Myocyte (in vitro differentiated cells): ENCODE data around the gene CLTCL1. TPM values are rescaled to one million over a fixed set of nuclear protein-coding genes. Genes with fewer than 3 reads are reported as not detected.
"Not testable (repeated sequence)": the region's sequence is repeated elsewhere in the genome, so short reads cannot be mapped to it uniquely, and the experiment has no call there.

Experiments
- DNase-seq: peaks from one replicate; pipeline ENCODE4 v3.0.0-alpha.2; 2012; ENCODE audit warnings: low read depth
- total RNA-seq: library from RNA; depleted of rRNA; stranded (reverse); fragments of >200 nt; gene quantifications from 2 replicates; pipeline ENCODE4 v1.2.3, GENCODE V29; 2014

Gene CLTCL1
- total RNA-seq, 1 donor from 2014 or later: 46.2 TPM

DNA sequence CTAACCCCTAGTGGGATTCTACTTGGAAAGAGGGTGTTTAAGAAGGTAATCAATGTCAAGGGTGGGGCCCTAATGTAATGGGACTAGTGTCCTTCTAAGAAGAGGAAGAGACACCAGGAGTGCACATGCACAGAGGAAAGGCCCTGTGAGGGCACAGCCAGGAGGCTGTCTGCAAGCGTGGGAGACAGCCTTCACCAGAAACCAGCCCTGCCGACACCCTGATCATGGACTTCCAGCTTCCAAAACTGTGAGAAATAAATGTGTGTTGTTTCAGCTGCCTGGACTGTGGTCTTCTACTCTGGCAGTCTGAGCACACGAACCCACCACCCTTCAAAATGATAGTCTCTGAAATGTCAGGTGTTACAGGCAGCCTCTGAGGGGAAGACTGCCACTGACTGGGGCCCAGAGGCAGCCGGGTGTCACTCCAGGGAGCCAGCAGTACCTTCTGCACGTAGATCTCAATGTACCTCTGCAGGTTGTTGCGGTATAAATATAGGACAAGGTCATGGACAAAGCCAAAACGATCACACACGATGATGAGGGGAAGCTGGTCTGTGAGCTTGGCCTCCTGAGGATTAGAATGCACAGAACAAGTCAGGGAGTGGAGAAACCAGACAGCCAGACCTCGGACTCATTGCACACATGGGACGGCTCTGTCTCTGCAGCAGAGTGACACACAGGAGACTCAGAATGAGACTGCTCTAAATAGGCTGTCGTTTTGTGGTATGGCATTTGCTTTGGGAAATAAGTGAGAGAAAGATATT, 69.1 kb downstream of the CLTCL1 start:
- DNase-seq: no peak

DNA sequence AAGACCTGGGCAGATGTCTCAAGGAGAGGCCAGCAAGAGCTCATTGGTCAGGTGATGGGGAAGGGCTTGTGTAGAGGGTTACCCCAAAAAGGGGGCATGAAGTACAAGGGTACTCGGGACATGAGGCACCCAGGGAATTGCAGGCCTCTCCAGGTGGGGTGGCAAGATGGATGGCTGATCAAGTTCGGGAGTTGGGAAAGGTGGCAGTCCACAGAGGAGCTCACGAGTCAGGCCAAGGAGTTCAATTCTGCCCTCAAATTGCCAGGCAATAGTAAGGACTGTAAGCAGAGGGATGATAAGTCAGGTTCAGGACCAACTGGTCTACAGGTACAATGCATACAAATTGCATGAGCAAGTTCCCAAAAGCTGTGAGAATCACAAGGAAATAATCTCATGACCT, 70.7 kb downstream of the CLTCL1 start:
- no peak for DNase-seq

DNA sequence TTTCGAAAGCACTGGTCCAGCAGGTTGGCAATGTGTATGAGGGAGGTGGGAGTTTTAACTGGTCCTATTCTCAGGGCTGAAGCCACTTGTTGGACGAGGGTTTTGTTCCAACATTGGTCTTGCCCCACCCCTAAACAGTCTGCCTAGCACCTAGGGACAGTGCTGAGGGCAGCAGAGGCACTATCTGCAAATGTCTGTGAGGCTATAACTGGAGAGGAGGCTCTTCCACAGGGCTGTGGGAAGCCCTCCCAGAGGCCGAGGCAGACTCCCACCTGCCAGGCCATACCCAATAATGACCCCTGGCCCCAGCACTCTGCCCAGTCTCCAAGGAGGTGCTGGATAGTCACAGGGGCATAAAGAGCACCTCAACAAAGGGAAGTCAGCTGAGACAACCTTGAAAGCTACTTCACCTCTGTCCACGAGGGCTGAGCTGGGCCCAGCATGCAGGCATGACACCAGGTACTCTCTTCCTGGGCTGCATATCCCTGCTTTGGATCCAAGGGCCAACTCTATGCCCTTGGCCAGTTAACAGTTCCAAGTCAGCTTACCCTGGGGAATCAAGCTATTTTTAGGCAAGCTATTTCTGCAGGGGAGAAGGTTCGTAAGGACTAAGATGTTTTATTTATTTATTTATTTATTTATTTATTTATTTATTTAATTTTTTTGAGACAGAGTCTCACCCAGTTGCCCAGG, 72.8 kb downstream of the CLTCL1 start:
- peak; percentile 43 for DNase-seq

DNA sequence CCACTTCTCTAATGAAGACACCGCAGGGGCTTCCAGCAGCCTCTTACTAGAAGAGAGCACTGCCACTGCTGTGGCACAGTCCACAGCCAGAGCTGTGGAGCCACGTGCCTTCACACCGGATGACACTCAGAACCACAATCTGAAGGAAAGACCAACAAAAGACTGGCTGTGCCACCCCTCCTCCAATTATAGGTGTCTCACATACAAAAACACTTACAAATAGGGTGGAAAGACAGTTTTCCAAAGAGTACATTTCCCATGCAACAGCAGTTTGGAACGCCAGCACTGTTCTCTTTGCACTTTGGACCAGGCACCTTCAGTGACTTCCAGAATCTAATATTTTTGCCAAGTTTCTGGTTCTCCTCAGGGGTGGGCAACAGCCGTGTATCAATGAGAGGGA, 74.9 kb downstream of the CLTCL1 start:
- DNase-seq: no peak

DNA sequence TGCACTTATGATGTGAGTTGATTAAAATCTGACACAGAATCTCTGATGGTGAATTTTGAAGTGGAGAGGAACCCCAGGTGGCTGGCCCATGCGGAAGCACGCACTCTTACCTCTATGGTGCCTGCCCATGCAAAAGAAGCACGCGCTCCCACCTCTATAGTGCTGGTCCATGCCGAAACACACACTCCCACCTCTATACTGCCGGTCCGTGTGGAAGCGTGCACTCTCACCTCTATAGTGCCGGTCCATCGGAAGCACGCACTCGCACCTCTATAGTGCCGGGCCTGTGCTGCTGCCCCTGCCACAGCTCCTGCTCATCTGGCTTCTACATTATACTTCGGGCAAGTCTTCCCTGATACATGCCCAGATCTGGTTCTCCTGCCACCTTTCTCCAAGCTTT, 76.2 kb downstream of the CLTCL1 start:
- no peak for DNase-seq

DNA sequence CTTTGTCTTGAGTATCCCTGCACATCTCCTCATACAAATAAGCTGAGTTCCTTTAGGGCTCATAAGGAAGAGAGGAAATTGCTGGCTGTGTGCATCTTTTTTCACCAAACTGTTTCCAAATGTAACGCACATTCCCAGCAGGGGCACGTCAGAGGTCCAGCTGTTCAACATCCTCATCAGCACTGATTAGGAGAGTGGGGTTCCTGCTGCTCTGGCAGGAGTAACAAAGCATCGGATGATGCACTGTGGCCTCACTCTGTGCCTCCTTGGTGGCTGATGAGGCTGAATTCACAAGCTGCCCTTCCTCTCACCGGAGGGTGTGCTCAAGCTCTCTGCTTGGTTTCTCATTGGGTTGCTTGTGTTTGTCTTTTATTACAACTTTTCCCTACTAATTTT, 77.4 kb downstream of the CLTCL1 start:
- DNase-seq: no peak

DNA sequence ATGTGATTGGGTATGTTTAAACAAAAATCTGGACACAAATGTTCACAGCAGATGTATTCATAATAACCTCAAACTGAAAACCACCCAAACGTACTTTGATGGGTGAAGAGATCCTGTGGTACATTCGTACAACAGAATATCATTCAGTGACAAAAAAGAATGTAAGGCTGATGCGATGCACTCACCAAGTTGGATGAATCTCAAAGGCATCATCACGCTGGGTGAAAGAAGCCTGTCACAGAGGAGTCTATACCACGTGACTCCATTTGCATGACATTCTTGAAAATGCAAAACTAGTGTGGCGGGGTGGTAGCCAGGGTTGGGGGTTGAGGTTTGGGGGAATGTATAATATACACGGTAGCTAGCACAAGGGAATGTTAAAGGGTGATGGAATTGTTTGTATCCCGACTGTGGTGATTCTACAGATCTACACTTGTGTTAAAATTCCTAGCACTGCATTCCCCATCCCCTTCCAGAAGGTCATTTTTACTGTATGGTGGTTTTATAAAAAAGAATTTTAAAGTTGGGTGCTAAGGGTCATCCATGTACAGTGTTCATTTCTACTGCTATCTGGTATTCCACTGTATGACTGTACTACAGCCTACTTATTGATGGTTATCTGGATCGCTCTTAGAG, 78.0 kb downstream of the CLTCL1 start:
- no peak for DNase-seq

DNA sequence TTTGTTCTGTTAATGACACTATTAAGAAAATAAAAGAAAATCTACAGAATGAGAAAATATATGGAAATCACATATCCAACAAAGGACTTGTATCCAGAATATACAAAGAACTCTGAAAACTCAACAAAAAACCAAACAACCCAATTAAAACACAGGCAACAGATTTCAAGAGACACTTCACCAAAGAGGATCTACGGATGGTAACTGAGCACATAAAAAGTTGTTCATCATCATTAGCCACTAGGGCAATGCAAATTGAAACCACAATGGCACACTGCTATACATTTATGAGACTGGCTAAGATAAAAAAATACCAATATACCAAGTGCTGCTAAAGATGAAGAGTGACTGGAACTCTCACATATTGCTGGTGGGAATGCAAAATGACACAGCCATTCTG, 78.5 kb downstream of the CLTCL1 start:
- DNase-seq: no peak

DNA sequence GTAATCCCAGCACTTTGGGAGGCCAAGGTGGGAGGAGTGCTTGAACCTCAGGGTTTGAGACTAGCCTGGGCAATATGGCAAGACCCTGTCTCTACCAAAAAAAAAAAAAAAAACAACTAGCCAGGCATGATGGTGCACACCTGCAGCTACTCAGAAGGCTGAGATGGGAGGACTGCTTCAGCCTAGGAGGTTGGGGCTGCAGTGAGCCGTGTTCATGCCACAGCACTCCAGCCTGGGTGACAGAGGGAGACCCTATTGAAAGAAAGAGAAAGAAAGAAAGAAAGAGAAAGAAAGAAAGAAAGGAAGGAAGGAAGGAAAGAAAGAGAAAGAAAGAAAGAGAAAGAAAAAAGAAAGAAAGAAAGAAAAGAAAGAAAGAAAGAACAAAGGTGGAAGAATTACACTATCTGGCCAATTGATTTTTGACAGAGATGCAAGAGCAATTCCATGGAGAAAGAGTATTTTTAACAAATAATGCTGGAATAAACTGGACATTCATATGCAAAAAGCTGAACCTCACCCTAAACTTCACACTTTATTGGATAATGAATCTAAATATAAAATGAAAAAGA, 79.1 kb downstream of the CLTCL1 start:
- no peak for DNase-seq

DNA sequence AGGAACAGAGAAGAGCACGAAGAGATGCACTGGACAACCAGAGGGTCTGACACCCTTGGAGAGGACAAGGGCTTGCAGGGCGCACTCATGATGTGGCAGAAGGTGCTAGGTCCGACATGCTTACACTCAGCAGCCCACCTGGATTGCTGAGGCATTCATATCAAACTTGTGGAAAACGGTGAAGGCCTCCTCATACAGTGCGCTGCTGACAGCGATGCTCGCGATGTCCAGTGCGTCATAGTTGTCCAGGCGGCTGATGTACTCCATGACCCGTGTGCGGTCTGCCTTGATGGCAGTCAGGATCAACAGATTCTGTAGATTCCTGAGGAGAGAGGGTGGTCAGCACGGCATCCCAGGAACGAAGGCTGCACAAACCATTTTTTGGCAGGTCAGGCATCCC, 81.3 kb downstream of the CLTCL1 start:
- DNase-seq: no peak

DNA sequence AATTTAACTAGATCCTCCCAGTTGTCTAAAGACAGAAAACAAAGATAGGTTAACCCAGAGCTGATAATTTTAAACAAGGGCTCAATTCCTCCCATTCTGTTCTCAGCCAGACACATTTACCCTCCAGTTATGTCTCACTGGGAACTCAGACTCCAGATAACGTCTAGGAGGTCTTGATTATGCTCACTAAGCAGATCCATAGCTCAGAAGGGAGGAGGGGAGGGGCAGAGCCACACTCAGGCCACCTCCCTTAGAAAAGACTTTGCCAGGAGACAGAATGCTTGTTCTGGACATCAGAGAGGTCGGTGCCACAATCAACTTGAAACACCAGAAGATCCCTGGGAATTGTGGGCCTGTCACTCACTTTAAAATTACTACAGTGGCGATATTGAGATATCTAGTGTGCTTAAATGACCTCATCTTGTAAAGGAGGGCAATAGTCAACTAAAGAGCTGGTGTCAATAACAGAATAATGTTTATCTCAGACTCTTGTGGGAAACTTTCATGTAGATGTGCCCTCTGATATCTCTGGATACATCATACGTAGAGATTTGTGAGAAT, 83.2 kb downstream of the CLTCL1 start:
- no peak for DNase-seq

DNA sequence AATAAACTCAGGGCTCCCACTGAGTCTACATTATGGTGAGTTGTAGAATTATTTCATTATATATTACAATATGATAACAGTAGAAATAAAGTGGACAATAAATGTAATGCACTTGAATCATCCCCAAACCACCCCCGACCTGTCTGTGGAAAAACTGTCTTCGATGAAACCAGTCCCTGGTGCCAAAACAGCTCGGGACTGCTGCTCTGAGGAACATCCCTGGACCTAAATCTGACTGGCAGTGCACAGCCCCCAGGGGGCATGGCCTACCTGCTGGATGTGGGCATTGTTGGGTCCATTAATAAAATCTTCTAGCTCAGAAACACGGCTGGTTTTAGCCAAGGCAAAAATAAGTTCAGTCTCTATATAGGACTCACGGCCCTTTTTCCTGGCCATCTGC, 83.6 kb downstream of the CLTCL1 start:
- DNase-seq: no peak

DNA sequence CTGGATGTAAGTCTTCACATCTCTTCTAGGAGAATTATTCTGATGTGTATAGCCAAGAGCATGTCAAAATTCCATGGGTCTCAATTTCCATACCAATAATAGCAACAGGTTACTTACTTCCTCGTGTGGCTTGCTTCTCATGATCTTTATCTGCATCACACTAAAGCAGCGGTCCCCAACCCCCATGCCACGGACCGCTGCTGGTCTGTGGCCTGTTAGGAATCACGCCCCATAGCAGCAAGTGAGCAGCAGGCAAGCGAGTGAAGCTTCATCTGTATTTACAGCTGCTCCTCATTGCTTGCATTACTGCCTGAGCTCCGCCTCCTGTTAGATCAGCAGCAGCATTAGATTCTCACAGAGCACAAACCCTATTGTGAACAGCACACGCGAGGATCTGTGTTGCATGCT, 84.1 kb downstream of the CLTCL1 start:
- DNase-seq: no peak

DNA sequence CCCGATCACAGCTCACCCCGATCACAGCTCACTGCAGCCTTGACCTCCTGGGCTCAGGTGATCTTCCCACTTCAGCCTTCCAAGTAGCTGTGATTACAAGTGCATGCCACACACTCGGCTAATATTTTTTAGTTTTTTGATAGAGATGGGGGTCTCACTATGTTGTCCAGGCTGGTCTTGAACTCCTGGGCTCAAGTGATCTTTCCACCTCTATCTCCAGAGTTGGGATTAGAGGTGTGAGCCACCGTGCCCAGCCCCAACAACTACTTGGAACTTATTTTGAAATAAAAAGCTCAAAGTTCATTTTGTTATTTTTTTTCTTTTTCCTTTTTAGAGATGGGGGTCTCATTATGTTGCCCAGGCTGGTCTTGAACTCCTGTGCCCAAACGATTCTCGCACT, 85.2 kb downstream of the CLTCL1 start:
- DNase-seq: no peak

DNA sequence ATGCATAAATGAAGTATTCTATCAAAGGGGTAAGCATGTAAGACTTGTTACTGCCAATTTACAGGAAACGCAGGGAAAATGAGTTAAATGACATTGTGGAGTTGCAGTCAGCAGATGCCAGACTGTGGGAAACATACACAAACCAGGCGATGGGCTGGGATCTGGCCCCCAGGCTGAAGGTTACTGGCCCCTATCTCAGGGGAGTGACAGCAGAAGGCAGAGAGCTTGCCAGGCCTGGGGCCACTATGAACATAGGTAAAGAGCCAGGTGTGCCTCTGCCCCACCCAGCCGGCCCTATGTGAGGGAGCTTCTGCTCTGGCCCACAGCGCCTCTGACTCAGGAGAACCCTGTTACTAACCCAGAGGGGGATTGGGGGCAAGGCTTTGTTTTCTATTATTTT, 86.9 kb downstream of the CLTCL1 start:
- DNase-seq: no peak

DNA sequence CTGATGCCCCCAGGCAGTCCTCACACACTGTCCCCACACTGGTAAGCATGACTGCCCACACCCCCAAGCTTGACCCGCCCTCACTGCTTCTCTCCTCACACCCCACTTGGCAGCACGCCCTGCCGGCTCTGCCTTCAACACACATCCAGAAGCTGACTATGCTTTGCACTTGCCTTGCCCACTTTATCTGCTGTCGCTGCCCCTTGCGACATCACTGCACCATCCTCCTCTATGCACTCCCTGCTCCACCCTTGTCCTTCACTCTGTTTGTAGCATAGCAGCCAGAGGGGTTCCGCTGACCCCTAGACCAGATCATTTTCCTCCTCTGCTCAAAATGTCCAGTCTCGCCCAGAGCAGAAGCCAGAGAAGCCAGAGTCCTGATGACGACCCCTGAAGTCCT, 87.7 kb downstream of the CLTCL1 start:
- no peak for DNase-seq

DNA sequence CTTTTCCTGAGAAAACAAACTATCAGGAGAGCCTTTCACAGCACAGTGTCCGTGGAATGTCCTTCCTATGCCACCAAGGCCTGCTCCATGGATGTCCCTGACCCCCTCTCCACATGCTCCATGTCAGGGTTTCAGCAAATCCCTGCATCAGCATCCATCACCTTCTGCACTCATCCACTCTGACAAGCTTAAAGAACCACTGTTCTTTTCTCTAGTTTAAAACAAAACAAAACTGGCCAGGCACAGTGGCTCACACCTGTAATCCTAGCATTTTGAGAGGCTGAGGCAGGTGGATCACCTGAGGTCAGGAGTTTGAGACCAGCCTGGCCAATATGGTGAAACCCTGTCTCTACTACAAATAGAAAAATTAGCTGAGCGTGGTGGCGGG, 88.7 kb downstream of the CLTCL1 start:
- not testable (repeated sequence) for DNase-seq

DNA sequence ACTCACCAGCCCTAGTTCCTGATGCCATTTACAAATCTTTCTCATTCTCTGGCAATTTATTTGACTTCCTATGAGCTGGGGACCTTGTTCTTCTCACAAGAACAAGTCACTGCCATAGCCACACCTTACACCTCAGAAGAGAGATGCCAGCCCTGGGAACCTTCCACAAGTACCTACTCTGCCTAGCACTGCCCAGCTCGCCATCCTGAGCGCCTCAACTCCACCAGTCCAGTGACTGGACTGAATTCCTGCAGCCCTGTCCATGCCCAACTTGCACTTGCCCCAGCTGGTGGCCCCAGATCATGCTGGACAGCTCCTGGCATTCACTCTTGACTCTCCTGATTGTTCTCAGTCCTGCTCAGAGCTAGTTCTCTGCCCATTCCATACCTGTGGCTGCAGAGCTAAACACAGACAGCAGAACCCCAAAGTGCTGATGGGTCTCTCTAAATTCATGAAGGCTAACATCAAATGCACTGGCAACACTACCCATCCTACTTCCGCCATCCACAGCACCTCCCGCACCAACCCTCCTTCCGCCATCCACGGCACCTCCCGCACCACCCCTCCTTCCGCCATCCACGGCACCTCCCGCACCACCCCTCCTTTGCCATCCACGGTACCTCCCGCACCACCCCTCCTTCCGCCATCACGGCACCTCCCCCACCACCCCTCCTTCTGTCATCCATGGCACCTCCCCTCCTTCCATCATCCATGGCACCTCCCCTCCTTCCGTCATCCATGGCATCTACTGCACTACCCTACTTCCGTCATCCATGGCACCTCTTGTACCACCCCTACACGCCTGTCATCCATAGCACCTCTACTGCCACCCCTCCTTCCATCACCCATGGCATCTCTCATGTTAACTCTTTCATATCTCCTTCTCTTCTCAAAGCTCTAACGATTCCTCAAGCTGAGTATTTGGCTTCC, 89.4 kb downstream of the CLTCL1 start:
- no peak for DNase-seq

DNA sequence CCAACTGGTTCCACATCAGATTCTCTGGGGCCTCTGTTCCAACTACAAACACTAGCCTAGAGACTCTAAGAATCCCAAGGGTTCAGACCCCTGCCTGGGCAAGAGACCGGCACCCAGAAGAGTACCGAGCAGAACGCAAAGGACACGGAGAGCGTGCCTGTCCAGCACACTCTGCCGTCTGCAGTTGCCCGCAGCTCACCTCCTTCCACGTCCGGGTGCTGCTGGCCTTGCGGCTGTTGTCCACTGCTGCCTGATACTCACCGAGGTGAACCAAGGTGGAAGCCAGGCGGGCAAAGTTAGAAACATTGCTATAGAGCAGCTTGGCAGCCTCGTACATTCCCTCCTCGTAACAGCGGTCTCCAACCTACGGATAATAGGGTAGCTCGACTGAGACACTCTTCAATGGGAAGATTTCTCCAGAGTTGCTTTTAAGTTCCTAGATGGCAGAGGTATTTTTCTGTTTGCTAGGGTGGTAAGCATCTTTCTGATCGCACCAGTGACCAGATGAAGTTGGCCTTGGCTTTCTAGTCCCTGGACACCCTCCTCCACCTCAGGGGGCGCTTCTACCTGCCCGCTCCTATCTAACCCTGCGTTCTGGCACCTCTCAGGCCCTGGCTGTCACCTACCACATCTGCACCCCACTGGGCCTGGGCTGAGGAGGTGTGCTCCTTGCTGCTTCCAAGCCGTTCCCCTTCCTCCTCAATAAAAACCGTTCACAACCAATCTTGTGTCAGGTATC, 90.2 kb downstream of the CLTCL1 start:
- no peak for DNase-seq

DNA sequence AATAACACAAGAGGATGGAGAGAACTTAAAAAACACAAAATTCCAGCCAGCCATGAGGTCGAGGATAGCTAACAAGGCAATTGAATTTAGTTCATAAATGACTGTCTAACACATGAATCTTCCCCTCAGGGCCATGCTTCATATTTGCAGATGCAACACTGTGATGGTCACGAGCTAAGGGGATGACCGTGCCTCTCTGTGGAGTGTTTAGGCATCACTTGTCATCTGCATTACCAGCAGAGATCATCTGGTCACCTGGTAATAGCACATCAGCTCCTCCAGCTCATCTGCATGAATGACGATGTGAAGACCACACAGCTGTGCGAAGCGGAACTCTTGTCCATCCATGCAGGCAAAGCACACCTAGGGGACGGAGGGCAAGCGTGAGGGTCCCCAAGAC, 92.0 kb downstream of the CLTCL1 start:
- DNase-seq: no peak
